ENCODE measurements around the gene SCN8A.

SCN8A gene

DNA sequence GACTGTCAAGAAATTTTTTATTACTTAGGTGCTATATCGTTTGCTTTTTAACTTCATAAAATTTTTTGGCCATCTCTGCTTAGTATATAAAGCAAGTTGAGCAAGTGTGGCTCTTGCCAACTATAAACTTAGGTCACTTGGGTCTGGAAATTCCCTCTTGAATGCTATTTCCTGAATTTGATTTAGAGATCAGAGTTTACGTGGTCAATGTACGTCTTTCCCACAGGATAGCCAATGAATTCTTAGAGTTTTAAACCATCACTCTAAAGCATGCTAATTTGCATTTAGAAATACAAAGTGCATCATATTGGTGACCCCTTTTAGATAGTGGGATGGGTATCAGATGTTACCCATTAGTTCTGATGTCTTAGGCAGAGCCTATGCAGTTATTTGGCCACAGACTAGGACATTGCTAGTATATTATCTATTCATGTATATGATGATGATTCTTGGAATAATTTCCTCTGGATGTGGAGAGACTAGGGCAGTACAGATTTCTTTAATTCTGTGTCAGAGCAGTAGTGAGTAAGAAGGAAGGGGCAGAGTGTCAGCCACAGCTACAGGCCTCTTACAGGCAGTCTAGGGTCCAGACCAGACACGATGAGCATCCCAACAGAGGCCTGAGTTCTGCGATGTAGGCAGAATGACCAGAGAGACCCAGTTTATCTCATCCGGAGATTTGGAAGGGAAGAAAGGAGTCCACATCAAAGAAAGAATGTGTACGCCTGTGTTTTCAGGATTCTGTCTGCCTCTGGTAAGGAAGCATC lies 30.3 kb downstream of the SCN8A start:
- Histone ChIP-seq H3K9me3 (ENCODE audit: control insufficient read depth, low read length) (no peaks in the 10 kb centered on the region), H3K36me3 (ENCODE audit: control insufficient read depth, insufficient read depth, low read length) (no peaks in the 10 kb centered on the region), H3K27me3 (replicated peaks; ENCODE audit: control insufficient read depth, insufficient read depth, low read length, poor library complexity, severe bottlenecking) (no peaks in the 10 kb centered on the region), H3K4me1 (ENCODE audit: control insufficient read depth, insufficient read depth, low read length, poor library complexity, severe bottlenecking) (no peaks in the 10 kb centered on the region), H3K27ac (ENCODE audit: insufficient read depth, low read length, poor library complexity, severe bottlenecking) (no peak overlapping the region), H3K4me3 (ENCODE audit: insufficient read depth, low read depth, low read length, poor library complexity, severe bottlenecking) (no peak overlapping the region)
- no peak for DNase-seq

- DNase-seq: no peak
- Histone ChIP-seq H3K36me3 (ENCODE audit: control insufficient read depth, insufficient read depth, low read length) (no peaks in the 10 kb centered on the region), H3K9me3 (ENCODE audit: control insufficient read depth, low read length) (no peaks in the 10 kb centered on the region), H3K27me3 (replicated peaks; ENCODE audit: control insufficient read depth, insufficient read depth, low read length, poor library complexity, severe bottlenecking) (no peaks in the 10 kb centered on the region), H3K4me3 (ENCODE audit: insufficient read depth, low read depth, low read length, poor library complexity, severe bottlenecking) (no peak overlapping the region), H3K27ac (ENCODE audit: insufficient read depth, low read length, poor library complexity, severe bottlenecking) (no peak overlapping the region), H3K4me1 (ENCODE audit: control insufficient read depth, insufficient read depth, low read length, poor library complexity, severe bottlenecking) (no peaks in the 10 kb centered on the region)
These were observed 31.5 kb downstream of the SCN8A start for GRCh38 chr12:51622564-51622963.

DNA sequence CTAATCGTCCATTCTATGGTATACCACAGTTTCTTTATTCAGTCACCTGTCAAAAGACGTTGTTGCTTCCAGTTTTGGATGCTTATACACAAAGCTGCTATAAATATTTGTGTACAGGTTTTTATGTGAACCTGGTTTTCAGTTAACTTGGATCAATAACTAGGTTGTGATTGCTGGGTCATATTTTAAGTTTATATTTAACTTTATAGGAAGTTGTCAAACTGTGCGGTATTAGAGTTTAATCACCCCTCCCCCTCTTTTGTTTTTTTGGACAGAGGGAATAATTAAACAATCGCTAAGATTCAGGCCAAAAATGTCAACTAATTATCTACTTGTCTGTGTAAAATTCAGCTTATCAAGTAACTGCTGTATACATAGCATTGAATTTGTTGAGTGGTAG lies 34.3 kb downstream of the SCN8A start:
- no peak for DNase-seq
- Histone ChIP-seq H3K27me3 (replicated peaks; ENCODE audit: control insufficient read depth, insufficient read depth, low read length, poor library complexity, severe bottlenecking) (no peaks in the 10 kb centered on the region), H3K4me3 (ENCODE audit: insufficient read depth, low read depth, low read length, poor library complexity, severe bottlenecking) (no peak overlapping the region), H3K36me3 (ENCODE audit: control insufficient read depth, insufficient read depth, low read length) (no peaks in the 10 kb centered on the region), H3K9me3 (ENCODE audit: control insufficient read depth, low read length) (no peaks in the 10 kb centered on the region), H3K4me1 (ENCODE audit: control insufficient read depth, insufficient read depth, low read length, poor library complexity, severe bottlenecking) (no peaks in the 10 kb centered on the region), H3K27ac (ENCODE audit: insufficient read depth, low read length, poor library complexity, severe bottlenecking) (no peak overlapping the region)

DNA sequence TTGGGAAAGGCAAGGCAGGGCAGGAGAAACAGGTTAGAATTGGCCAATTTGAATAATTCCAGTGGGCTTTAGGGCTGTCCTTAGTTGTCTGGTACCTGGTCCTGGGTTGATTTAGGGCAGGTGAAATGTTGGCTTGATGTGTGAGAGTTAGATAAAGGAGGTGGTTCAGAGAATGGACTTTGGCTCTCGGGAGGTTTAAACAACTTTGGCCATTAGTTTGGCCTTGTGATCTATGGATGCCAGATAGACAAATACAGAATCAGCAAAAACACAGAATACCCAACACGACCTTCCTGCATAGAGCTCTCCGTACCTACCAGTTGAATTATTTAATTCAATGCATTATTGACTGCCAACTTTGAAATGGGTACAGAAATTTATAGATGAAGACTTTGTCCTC lies 35.1 kb downstream of the SCN8A start:
- H3K4me1 ChIP-seq (ENCODE audit: control insufficient read depth, insufficient read depth, low read length, poor library complexity, severe bottlenecking): no peaks in the 10 kb centered on the region
- H3K27ac ChIP-seq (ENCODE audit: insufficient read depth, low read length, poor library complexity, severe bottlenecking): no peak overlapping the region
- H3K4me3 ChIP-seq (ENCODE audit: insufficient read depth, low read depth, low read length, poor library complexity, severe bottlenecking): no peak overlapping the region
- H3K27me3 ChIP-seq (replicated peaks; ENCODE audit: control insufficient read depth, insufficient read depth, low read length, poor library complexity, severe bottlenecking): no peaks in the 10 kb centered on the region
- no peaks in the 10 kb centered on the region for H3K36me3 ChIP-seq (ENCODE audit: control insufficient read depth, insufficient read depth, low read length)
- H3K9me3 ChIP-seq (ENCODE audit: control insufficient read depth, low read length): no peaks in the 10 kb centered on the region
- DNase-seq: no peak

DNA sequence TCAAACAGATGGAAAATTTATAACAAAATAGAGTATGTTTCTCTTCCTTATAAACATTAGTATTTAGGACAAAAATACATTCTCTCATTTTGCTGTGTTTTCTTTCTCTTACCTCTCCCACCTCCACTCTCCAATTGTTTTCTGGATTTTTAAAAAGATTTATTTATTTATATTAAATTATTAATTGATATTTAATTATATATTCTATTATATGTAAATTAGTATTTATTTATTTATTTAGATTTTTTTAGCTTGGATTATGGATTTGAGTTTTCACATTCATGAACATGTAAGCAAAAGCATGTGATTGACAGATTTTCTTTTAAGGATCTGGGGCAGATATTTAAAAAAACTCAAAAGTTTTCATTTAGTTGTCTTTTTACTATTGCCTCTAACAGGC lies 35.6 kb downstream of the SCN8A start:
- no peaks in the 10 kb centered on the region for H3K9me3 ChIP-seq (ENCODE audit: control insufficient read depth, low read length)
- H3K27ac ChIP-seq (ENCODE audit: insufficient read depth, low read length, poor library complexity, severe bottlenecking): no peak overlapping the region
- no peaks in the 10 kb centered on the region for H3K4me1 ChIP-seq (ENCODE audit: control insufficient read depth, insufficient read depth, low read length, poor library complexity, severe bottlenecking)
- H3K36me3 ChIP-seq (ENCODE audit: control insufficient read depth, insufficient read depth, low read length): no peaks in the 10 kb centered on the region
- no peak for DNase-seq
- no peak overlapping the region for H3K4me3 ChIP-seq (ENCODE audit: insufficient read depth, low read depth, low read length, poor library complexity, severe bottlenecking)
- H3K27me3 ChIP-seq (replicated peaks; ENCODE audit: control insufficient read depth, insufficient read depth, low read length, poor library complexity, severe bottlenecking): no peaks in the 10 kb centered on the region

DNA sequence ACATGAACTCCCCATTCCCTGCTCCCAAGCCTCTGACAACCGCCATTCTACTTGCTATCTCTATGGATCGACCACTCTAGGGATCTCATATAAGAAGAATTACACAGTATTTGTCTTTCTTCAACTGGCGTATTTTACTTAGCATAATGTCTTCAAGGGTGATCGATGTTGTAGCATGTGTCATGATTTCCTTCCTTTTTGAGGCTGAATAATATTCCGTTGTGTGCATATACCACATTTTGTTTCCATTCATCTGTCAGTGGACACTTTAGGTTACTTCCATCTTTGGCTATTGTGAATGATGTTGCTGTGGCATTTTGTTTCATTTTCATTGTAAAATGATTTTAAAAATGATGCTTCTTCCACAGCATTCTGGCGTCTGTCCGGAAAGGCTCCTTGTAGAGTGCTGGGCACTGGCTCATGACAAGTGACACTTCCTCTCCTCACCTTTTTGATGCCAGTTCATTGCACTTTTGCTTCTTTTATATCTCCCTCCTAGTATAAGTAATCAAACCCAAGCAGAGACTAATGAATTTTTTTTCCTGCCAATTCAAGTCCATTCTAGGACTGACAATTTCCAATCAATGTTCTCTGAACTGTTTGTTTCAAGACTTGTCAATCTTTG lies 39.3 kb downstream of the SCN8A start:
- no peaks in the 10 kb centered on the region for H3K9me3 ChIP-seq (ENCODE audit: control insufficient read depth, low read length)
- DNase-seq: no peak
- H3K36me3 ChIP-seq (ENCODE audit: control insufficient read depth, insufficient read depth, low read length): no peaks in the 10 kb centered on the region
- no peaks in the 10 kb centered on the region for H3K4me1 ChIP-seq (ENCODE audit: control insufficient read depth, insufficient read depth, low read length, poor library complexity, severe bottlenecking)
- no peak overlapping the region for H3K27ac ChIP-seq (ENCODE audit: insufficient read depth, low read length, poor library complexity, severe bottlenecking)
- H3K27me3 ChIP-seq (replicated peaks; ENCODE audit: control insufficient read depth, insufficient read depth, low read length, poor library complexity, severe bottlenecking): no peaks in the 10 kb centered on the region
- H3K4me3 ChIP-seq (ENCODE audit: insufficient read depth, low read depth, low read length, poor library complexity, severe bottlenecking): no peak overlapping the region

GRCh38 chr12:51630986-51631385 lies 40.0 kb downstream of the SCN8A start:
- DNase-seq: no peak
- Histone ChIP-seq H3K4me1 (ENCODE audit: control insufficient read depth, insufficient read depth, low read length, poor library complexity, severe bottlenecking) (no peaks in the 10 kb centered on the region), H3K36me3 (ENCODE audit: control insufficient read depth, insufficient read depth, low read length) (no peaks in the 10 kb centered on the region), H3K9me3 (ENCODE audit: control insufficient read depth, low read length) (no peaks in the 10 kb centered on the region), H3K27me3 (replicated peaks; ENCODE audit: control insufficient read depth, insufficient read depth, low read length, poor library complexity, severe bottlenecking) (no peaks in the 10 kb centered on the region), H3K4me3 (ENCODE audit: insufficient read depth, low read depth, low read length, poor library complexity, severe bottlenecking) (no peak overlapping the region), H3K27ac (ENCODE audit: insufficient read depth, low read length, poor library complexity, severe bottlenecking) (no peak overlapping the region)

DNA sequence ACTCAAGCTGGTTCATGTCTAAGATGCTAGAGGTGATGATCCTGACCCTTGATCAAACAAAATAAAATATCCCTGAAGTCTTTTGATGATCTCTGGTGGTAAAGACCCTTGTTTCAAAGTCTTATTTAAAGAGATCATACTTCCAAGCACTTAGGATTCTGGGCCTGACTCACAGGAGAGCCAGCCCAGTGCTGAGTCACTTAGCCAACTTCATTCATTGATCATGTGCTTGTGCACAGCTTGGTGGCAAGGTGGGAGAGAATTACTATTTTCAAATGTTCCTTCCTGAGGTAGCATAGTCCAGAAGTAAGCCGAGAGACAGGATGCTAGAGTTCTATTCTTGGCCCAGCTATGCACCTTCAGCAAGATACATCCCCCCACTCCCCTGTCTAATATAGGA lies 40.6 kb downstream of the SCN8A start:
- H3K27me3 ChIP-seq (replicated peaks; ENCODE audit: control insufficient read depth, insufficient read depth, low read length, poor library complexity, severe bottlenecking): no peaks in the 10 kb centered on the region
- H3K4me3 ChIP-seq (ENCODE audit: insufficient read depth, low read depth, low read length, poor library complexity, severe bottlenecking): no peak overlapping the region
- DNase-seq: no peak
- H3K27ac ChIP-seq (ENCODE audit: insufficient read depth, low read length, poor library complexity, severe bottlenecking): no peak overlapping the region
- no peaks in the 10 kb centered on the region for H3K9me3 ChIP-seq (ENCODE audit: control insufficient read depth, low read length)
- H3K4me1 ChIP-seq (ENCODE audit: control insufficient read depth, insufficient read depth, low read length, poor library complexity, severe bottlenecking): no peaks in the 10 kb centered on the region
- H3K36me3 ChIP-seq (ENCODE audit: control insufficient read depth, insufficient read depth, low read length): no peaks in the 10 kb centered on the region

- H3K27me3 ChIP-seq (replicated peaks; ENCODE audit: control insufficient read depth, insufficient read depth, low read length, poor library complexity, severe bottlenecking): no peaks in the 10 kb centered on the region
- H3K36me3 ChIP-seq (ENCODE audit: control insufficient read depth, insufficient read depth, low read length): no peaks in the 10 kb centered on the region
- no peak for DNase-seq
- H3K4me1 ChIP-seq (ENCODE audit: control insufficient read depth, insufficient read depth, low read length, poor library complexity, severe bottlenecking): no peaks in the 10 kb centered on the region
- H3K4me3 ChIP-seq (ENCODE audit: insufficient read depth, low read depth, low read length, poor library complexity, severe bottlenecking): no peak overlapping the region
- H3K9me3 ChIP-seq (ENCODE audit: control insufficient read depth, low read length): no peaks in the 10 kb centered on the region
- H3K27ac ChIP-seq (ENCODE audit: insufficient read depth, low read length, poor library complexity, severe bottlenecking): no peak overlapping the region
These were observed 41.6 kb downstream of the SCN8A start for GRCh38 chr12:51632623-51633022.

- Histone ChIP-seq H3K36me3 (ENCODE audit: control insufficient read depth, insufficient read depth, low read length) (no peaks in the 10 kb centered on the region), H3K4me1 (ENCODE audit: control insufficient read depth, insufficient read depth, low read length, poor library complexity, severe bottlenecking) (no peaks in the 10 kb centered on the region), H3K4me3 (ENCODE audit: insufficient read depth, low read depth, low read length, poor library complexity, severe bottlenecking) (no peak overlapping the region)
These were observed 44.3 kb downstream of the SCN8A start for GRCh38 chr12:51635346-51635745.

More at GRCh38 chr12:51635346-51635745, 44.3 kb downstream of the SCN8A start:
- H3K27ac ChIP-seq (ENCODE audit: insufficient read depth, low read length, poor library complexity, severe bottlenecking): no peak overlapping the region
- no peaks in the 10 kb centered on the region for H3K27me3 ChIP-seq (replicated peaks; ENCODE audit: control insufficient read depth, insufficient read depth, low read length, poor library complexity, severe bottlenecking)
- no peak for DNase-seq
- no peaks in the 10 kb centered on the region for H3K9me3 ChIP-seq (ENCODE audit: control insufficient read depth, low read length)
